GM10266 (cell line): ENCODE data around the gene POSTN.

Source experiments
- DNase-seq: peaks from one replicate; pipeline ENCODE4 v3.0.0; 2012; ENCODE audit errors: extremely low spot score
- CTCF ChIP-seq: IDR thresholded peaks from 2 replicates; pipeline ENCODE4 v1.5.1; 2012; ENCODE audit warnings: mild to moderate bottlenecking, low read depth; ENCODE audit not compliant: control insufficient read depth, insufficient read depth; ENCODE audit errors: missing control alignments

The POSTN gene

DNA sequence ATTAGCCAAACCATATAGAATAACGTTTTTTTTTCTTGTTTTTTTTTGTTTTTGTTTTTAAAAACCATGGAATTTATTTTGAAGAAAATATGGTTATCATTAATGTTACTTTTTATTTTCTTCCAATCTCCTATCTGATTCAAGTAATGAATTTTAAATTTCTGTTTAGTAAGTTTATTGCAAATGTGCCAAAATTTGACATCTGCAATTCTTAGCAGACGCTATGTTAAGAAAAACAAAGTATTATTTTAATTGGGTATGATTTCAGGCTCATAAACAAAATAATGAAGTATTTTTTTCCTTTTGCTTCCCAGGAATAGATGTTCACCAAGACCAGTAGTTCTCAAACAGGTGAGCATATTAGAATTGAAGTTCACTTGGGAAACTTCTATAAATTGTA lies 63.1 kb downstream of the POSTN start:
- no peak for TF ChIP-seq CTCF

DNA sequence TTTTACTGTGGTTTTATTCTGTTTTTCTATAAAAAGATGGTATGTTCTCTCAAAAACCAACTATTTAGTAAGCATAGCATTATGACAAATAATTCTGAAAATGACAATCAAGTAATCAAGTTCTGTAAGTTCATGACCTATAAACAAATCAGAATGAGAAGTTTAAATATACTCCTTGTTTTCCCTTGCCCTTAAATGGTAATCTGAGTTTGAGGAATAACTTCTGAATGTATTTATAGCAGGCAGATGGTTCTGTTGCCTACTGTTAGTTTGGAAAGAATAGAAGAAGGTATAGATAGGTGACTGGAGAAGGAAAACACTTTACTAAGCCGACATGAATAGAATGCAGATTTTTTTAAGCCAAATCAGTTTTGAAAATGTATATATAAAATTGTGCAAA lies 63.9 kb downstream of the POSTN start:
- no peak for DNase-seq
- no peak for TF ChIP-seq CTCF

More for the DNA sequence above, 63.1 kb downstream of the POSTN start:
- DNase-seq: no peak

DNA sequence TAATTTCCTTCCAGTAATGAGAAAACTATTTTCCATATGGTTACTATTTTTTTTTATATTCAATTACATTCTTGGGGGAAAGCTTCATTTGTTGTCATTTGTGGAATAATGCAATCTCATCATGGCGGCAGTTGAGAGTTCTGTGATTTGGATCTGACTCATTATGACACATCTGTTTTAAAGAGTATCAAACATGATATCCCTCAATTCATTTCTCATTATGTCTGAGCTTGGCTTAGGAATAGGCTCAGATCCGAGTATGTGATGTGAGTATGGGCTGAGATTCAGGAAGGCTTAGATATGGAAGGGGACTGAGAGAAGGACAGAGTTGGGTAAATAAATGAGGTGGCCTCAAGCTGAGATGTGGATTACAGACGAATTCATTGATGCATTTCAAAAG lies 64.4 kb downstream of the POSTN start:
- no peak for TF ChIP-seq CTCF
- DNase-seq: no peak

DNA sequence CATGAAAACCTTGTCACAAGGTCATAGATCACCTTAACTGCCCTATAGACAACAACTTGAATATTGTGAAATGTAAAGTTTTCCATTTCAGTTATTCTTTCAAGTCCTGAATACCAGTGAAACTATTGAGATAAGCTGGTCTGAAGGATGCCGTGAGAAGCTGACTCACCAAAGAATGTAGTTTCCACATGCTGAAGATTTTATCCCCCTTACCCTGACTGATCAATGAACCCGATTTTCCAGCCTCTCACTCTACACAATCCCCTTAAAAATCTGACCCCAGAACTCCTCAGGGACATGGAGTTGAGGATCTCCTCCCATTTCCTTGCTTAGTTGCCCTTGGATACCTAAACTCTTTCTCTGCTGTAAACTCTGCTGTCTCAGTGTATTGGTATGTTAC lies 67.5 kb downstream of the POSTN start:
- TF ChIP-seq CTCF: no peak
- DNase-seq: no peak

GRCh38 chr13:37529751-37530385 lies 68.7 kb downstream of the POSTN start:
- no peak for DNase-seq
- no peak for TF ChIP-seq CTCF

DNA sequence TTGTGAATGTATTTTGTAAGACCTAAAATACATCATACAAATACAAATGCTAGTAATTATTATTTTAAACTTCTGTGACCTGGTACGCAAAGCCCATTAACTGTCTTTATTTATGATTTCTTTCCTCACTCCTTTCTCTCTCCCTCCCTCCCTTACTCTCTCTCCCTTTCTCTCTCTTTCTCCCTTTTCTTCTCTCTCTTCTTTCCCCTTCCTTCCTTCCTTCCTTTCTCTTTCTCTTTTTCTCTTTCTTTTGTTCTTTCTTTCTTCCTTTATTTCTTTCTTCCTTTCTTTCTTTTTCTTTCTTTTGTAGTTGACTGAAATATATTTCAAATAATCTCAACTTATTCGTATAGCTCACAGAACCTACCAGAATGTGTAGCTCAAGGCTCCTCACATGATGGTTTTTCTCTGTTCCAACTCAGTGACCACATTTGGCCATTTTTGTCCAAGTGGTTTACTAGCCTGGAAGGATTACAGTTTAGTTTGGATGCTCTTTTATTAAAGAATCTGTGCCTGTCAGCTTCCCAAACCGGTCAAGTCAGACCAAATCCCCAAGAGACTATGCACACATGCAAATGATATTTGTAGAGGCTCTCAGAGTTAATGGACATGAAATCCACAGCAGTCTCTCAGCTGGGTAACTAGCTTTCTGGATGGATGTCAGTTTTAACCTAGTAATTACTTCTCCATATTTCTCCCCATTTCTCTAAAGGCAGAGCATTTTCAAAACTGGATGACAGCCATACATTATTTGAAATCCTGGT lies 71.7 kb downstream of the POSTN start:
- no peak for DNase-seq
- no peak for TF ChIP-seq CTCF

DNA sequence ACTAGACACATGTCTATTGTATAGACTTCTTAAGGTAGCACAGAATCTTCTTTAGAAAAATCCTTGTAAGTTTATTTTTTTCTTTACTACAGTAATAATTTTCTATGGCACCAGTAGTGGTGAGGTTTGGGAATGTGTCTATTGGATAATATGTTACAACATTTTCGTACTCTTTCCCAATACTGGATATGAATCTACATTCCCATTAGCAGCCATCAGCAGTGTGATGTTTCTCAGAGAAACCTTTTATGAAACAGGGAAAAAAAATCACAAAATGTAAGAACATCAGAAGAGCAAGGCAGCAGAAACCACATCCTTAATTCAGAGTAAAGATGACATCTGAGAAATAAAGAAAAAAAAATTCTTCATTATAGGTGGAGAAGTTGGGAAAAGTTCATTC lies 83.3 kb downstream of the POSTN start:
- TF ChIP-seq CTCF: no peak
- no peak for DNase-seq
